NCI-H446 (cell line): ENCODE data around the gene DAPK2.

Experiments used
- DNase-seq, 2 experiments: peaks; one replicate each; lab custom pipeline; 2025; lab: John Stamatoyannopoulos, UW

DAPK2 gene

GRCh38 chr15:63996794-63997357 lies 49.4 kb downstream of the DAPK2 start:
- DNase-seq, result no peak

- DNase-seq, result no peak
These were observed 50.5 kb downstream of the DAPK2 start for GRCh38 chr15:63995789-63996188.

GRCh38 chr15:63994073-63994600 lies 52.1 kb downstream of the DAPK2 start:
- no peak for DNase-seq

GRCh38 chr15:63992300-63992699 lies 54.0 kb downstream of the DAPK2 start:
- DNase-seq, result no peak

GRCh38 chr15:63991706-63992105 lies 54.6 kb downstream of the DAPK2 start:
- no peak for DNase-seq

GRCh38 chr15:63990454-63990853 lies 55.8 kb downstream of the DAPK2 start:
- no peak for DNase-seq

GRCh38 chr15:63987796-63988378 lies 58.4 kb downstream of the DAPK2 start:
- DNase-seq, result no peak

- DNase-seq, result no peak
These were observed 59.4 kb downstream of the DAPK2 start for GRCh38 chr15:63986751-63987341.

GRCh38 chr15:63986185-63986680 lies 60.1 kb downstream of the DAPK2 start:
- DNase-seq, result no peak

GRCh38 chr15:63985221-63986184 lies 60.8 kb downstream of the DAPK2 start:
- peak; percentile 76 to 88 for DNase-seq

GRCh38 chr15:63984331-63984730 lies 62.0 kb downstream of the DAPK2 start:
- no peak for DNase-seq

GRCh38 chr15:63983061-63983711 lies 63.1 kb downstream of the DAPK2 start:
- DNase-seq, result peak in 1 of 2 experiments; percentile 21

- DNase-seq, result no peak
These were observed 63.9 kb downstream of the DAPK2 start for GRCh38 chr15:63982381-63982854.

- DNase-seq, result no peak
These were observed 64.5 kb downstream of the DAPK2 start for GRCh38 chr15:63981596-63982320.

- DNase-seq, result no peak
These were observed 67.0 kb downstream of the DAPK2 start for GRCh38 chr15:63979262-63979793.

- no peak for DNase-seq
These were observed 67.6 kb downstream of the DAPK2 start for GRCh38 chr15:63978511-63979261.

- DNase-seq, result no peak
These were observed 69.2 kb downstream of the DAPK2 start for GRCh38 chr15:63977119-63977518.

- no peak for DNase-seq
These were observed 72.3 kb downstream of the DAPK2 start for GRCh38 chr15:63974021-63974420.

- DNase-seq, result no peak
These were observed 72.9 kb downstream of the DAPK2 start for GRCh38 chr15:63973212-63974009.
